Spinal cord (tissue), 10 donors: ENCODE measurements around the gene LPCAT1. TPM values are rescaled to one million over a fixed set of nuclear protein-coding genes. Genes with fewer than 3 reads are reported as not detected.
"Not testable (repeated sequence)": the region's sequence is repeated elsewhere in the genome, so short reads cannot be mapped to it uniquely, and the experiment has no call there.

Experiments
- DNase-seq, 6 donors: peaks; one replicate each; pipeline versions ENCODE4 v3.0.0 to v3.0.0-alpha.2; 2013 to 2015; ENCODE audit warnings: low spot score in 6 of 6, low read depth in 4 of 6
- H3K27ac ChIP-seq: one replicate; pipeline ENCODE4 v1.5.1; 2013; ENCODE audit warnings: low read depth, low read length, control low read depth
- H3K27me3 ChIP-seq: one replicate; pipeline ENCODE4 v1.6.1; 2013; ENCODE audit warnings: low read length; ENCODE audit not compliant: control insufficient read depth, insufficient read depth
- H3K36me3 ChIP-seq: one replicate; pipeline ENCODE4 v1.6.1; 2013; ENCODE audit warnings: low read length; ENCODE audit not compliant: control insufficient read depth, insufficient read depth
- H3K4me1 ChIP-seq: one replicate; pipeline ENCODE4 v1.6.1; 2013; ENCODE audit warnings: low read length; ENCODE audit not compliant: control insufficient read depth, insufficient read depth
- H3K4me3 ChIP-seq: one replicate; pipeline ENCODE4 v1.5.1; 2013; ENCODE audit warnings: low read depth, low read length, control low read depth
- H3K9me3 ChIP-seq: one replicate; pipeline ENCODE4 v1.6.1; 2013; ENCODE audit warnings: low read length; ENCODE audit not compliant: control insufficient read depth, insufficient read depth
- WGBS: methylation state at CpG from one replicate; pipeline ENCODE4 v1.1.5; 2013; ENCODE audit warnings: missing lambda C conversion rate; ENCODE audit not compliant: insufficient coverage; 5-methylcytosine and 5-hydroxymethylcytosine counted together
- polyA plus RNA-seq, 2 donors: library from polyadenylated mRNA; unstranded; fragments of 120-200 nt; gene quantifications; one replicate each; pipeline ENCODE4 v1.2.1, GENCODE V29; 2013; ENCODE audit not compliant: insufficient read length in 2 of 2
- total RNA-seq, 2 donors: library from RNA; depleted of rRNA in 1 of 2; stranded (reverse); fragments of 120-200 nt in 1 of 2; fragments of >200 nt in 1 of 2; gene quantifications; one replicate each; pipeline versions ENCODE4 v1.2.3 to v1.2.4, GENCODE V29; 2013 to 2014
- donor health status: healthy.

LPCAT1 gene
- total and polyA plus RNA-seq, 4 donors = 54.3 to 144 (median 112) TPM

GRCh38 chr5:1505089-1505488, 18.7 kb downstream of the LPCAT1 start:
- H3K36me3 ChIP-seq = peaks cover 64% of the 10 kb centered on the region
- not testable (repeated sequence) for H3K27ac ChIP-seq, H3K4me3 ChIP-seq, H3K27me3 ChIP-seq, DNase-seq, H3K9me3 ChIP-seq
- H3K4me1 ChIP-seq = peaks cover 88% of the 10 kb centered on the region
- 38% methylated on average over 14 of the region's 14 CpGs for WGBS

- H3K27me3 ChIP-seq = no peaks in the 10 kb centered on the region
- 85% methylated on average over 9 of the region's 12 CpGs for WGBS
- H3K27ac ChIP-seq = no peak overlapping the region
- no peak overlapping the region for H3K4me3 ChIP-seq
- peaks cover 92% of the 10 kb centered on the region for H3K4me1 ChIP-seq
- DNase-seq = no peak
- no peaks in the 10 kb centered on the region for H3K9me3 ChIP-seq
- peaks cover 63% of the 10 kb centered on the region for H3K36me3 ChIP-seq
Measured at GRCh38 chr5:1504617-1505016, 19.1 kb downstream of the LPCAT1 start.

- Histone ChIP-seq H3K4me3 (no peak overlapping the region), H3K4me1 (peaks cover 94% of the 10 kb centered on the region), H3K36me3 (peaks cover 61% of the 10 kb centered on the region), H3K27me3 (no peaks in the 10 kb centered on the region), H3K9me3 (no peaks in the 10 kb centered on the region), H3K27ac (no peak overlapping the region)
- DNase-seq = no peak
- WGBS = 100% methylated on average over 12 of the region's 14 CpGs
Measured at GRCh38 chr5:1504069-1504595, 19.6 kb downstream of the LPCAT1 start.

- H3K4me3 ChIP-seq = no peak overlapping the region
- no peak for DNase-seq
- no peaks in the 10 kb centered on the region for H3K27me3 ChIP-seq
- H3K4me1 ChIP-seq = peaks cover 90% of the 10 kb centered on the region
- 60% methylated on average over 8 of the region's 24 CpGs for WGBS
- H3K27ac ChIP-seq = peak overlapping the region; percentile 21
- peaks cover 55% of the 10 kb centered on the region for H3K36me3 ChIP-seq
- H3K9me3 ChIP-seq = no peaks in the 10 kb centered on the region
Measured at GRCh38 chr5:1503241-1504068, 20.3 kb downstream of the LPCAT1 start.

- no peaks in the 10 kb centered on the region for H3K9me3 ChIP-seq
- H3K27ac ChIP-seq = no peak overlapping the region
- DNase-seq = no peak
- H3K36me3 ChIP-seq = peaks cover 47% of the 10 kb centered on the region
- no peak overlapping the region for H3K4me3 ChIP-seq
- H3K27me3 ChIP-seq = no peaks in the 10 kb centered on the region
- WGBS = 90% methylated on average over 9 of the region's 10 CpGs
- peaks cover 89% of the 10 kb centered on the region for H3K4me1 ChIP-seq
Measured at GRCh38 chr5:1502737-1503120, 21.0 kb downstream of the LPCAT1 start.

GRCh38 chr5:1502046-1502736, 21.6 kb downstream of the LPCAT1 start:
- WGBS = 84% methylated on average over 21 of the region's 23 CpGs
- H3K36me3 ChIP-seq = peaks cover 47% of the 10 kb centered on the region
- H3K27ac ChIP-seq = no peak overlapping the region
- no peaks in the 10 kb centered on the region for H3K9me3 ChIP-seq
- H3K4me1 ChIP-seq = peaks cover 89% of the 10 kb centered on the region
- no peak for DNase-seq
- no peak overlapping the region for H3K4me3 ChIP-seq
- H3K27me3 ChIP-seq = no peaks in the 10 kb centered on the region

GRCh38 chr5:1501372-1502045, 22.3 kb downstream of the LPCAT1 start:
- Histone ChIP-seq H3K27me3 (no peaks in the 10 kb centered on the region), H3K9me3 (no peaks in the 10 kb centered on the region), H3K4me3 (no peak overlapping the region), H3K36me3 (peaks cover 46% of the 10 kb centered on the region), H3K27ac (no peak overlapping the region), H3K4me1 (peaks cover 89% of the 10 kb centered on the region)
- WGBS = 92% methylated on average over 25 of the region's 28 CpGs
- DNase-seq = no peak

- Histone ChIP-seq H3K9me3 (no peaks in the 10 kb centered on the region), H3K36me3 (peaks cover 46% of the 10 kb centered on the region), H3K4me1 (peaks cover 87% of the 10 kb centered on the region), H3K27me3 (no peaks in the 10 kb centered on the region), H3K4me3 (no peak overlapping the region), H3K27ac (peak overlapping the region; percentile 26)
- DNase-seq = peak in 3 of 6 donors; percentile 44 to 87 (median 54)
- WGBS = 49% methylated on average over 16 of the region's 16 CpGs
Measured at GRCh38 chr5:1500411-1501091, 23.2 kb downstream of the LPCAT1 start.

- no peaks in the 10 kb centered on the region for H3K27me3 ChIP-seq
- DNase-seq = no peak
- H3K4me3 ChIP-seq = no peak overlapping the region
- H3K9me3 ChIP-seq = no peaks in the 10 kb centered on the region
- WGBS = 81% methylated on average over 5 of the region's 10 CpGs
- H3K27ac ChIP-seq = peak overlapping the region; percentile 7
- H3K36me3 ChIP-seq = peaks cover 51% of the 10 kb centered on the region
- peaks cover 82% of the 10 kb centered on the region for H3K4me1 ChIP-seq
Measured at GRCh38 chr5:1499851-1500250, 23.9 kb downstream of the LPCAT1 start.
